ENCODE measurements around the gene MGA.

DNA sequence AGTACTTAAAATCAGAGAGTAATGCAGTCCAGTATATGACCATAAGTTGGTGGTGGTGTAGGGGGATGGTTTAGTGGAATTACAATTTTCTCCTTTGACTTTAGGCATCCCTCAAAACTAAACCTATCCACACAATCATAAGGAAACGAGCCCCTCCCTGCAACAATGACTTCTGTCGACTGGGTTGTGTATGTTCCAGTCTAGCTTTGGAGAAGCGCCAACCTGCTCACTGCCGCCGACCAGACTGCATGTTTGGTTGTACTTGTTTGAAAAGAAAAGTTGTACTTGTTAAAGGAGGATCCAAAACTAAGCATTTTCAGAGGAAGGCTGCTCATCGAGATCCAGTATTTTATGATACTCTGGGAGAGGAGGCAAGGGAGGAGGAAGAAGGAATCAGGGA is 52.8 kb downstream of the MGA start:
- no peak for TF ChIP-seq POLR2A (IDR thresholded peaks at IDR 0.05)
- TF ChIP-seq, protein P1, sequence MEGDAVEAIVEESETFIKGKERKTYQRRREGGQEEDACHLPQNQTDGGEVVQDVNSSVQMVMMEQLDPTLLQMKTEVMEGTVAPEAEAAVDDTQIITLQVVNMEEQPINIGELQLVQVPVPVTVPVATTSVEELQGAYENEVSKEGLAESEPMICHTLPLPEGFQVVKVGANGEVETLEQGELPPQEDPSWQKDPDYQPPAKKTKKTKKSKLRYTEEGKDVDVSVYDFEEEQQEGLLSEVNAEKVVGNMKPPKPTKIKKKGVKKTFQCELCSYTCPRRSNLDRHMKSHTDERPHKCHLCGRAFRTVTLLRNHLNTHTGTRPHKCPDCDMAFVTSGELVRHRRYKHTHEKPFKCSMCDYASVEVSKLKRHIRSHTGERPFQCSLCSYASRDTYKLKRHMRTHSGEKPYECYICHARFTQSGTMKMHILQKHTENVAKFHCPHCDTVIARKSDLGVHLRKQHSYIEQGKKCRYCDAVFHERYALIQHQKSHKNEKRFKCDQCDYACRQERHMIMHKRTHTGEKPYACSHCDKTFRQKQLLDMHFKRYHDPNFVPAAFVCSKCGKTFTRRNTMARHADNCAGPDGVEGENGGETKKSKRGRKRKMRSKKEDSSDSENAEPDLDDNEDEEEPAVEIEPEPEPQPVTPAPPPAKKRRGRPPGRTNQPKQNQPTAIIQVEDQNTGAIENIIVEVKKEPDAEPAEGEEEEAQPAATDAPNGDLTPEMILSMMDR (IDR thresholded peaks at IDR 0.05), result no peak
